ENCODE results near the gene UGT1A6.
A peak's percentile ranks its signal among the peaks of the same experiment; 100 is the strongest.

DNA sequence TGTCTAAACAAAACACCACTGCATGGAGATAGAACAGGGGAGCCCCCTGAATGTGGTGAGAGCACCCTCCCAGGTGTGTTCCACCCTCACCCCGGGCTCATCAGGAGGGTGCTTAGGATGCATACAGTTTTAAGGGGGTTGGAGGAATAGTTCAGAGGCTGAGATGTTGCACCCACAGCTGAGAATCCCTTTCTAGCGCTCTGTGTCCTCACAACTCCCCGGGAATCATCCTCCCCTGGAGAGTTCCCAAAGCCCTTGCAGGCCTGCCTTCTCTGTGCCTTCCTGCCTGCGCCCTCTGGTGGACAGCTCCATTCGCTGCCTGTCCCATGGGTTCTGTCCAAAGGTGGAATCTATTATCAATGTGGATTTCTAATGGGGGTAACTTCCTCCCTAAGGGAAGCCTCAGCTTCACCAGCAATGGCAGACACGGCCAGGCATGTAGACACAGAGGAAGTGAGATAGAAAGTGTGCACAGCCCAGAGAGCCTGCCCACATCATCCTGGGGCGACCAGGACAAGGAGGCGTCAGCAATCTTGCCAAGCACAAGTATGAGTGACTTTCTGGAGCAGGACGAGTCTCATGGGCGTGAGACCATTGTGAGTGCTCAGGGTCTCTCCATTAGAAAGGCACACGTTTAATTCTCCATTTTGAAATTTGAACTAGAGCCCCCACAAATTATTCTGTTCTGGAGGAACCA lies 18.8 kb downstream of the UGT1A6 start:
- TF ChIP-seq, protein P1, sequence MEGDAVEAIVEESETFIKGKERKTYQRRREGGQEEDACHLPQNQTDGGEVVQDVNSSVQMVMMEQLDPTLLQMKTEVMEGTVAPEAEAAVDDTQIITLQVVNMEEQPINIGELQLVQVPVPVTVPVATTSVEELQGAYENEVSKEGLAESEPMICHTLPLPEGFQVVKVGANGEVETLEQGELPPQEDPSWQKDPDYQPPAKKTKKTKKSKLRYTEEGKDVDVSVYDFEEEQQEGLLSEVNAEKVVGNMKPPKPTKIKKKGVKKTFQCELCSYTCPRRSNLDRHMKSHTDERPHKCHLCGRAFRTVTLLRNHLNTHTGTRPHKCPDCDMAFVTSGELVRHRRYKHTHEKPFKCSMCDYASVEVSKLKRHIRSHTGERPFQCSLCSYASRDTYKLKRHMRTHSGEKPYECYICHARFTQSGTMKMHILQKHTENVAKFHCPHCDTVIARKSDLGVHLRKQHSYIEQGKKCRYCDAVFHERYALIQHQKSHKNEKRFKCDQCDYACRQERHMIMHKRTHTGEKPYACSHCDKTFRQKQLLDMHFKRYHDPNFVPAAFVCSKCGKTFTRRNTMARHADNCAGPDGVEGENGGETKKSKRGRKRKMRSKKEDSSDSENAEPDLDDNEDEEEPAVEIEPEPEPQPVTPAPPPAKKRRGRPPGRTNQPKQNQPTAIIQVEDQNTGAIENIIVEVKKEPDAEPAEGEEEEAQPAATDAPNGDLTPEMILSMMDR (conservative IDR thresholded peaks at IDR 0.05): peak; percentile 96
- no peak for TF ChIP-seq EZH2 (IDR thresholded peaks at IDR 0.05; ENCODE audit: low read depth)
